Stimulated activated CD4-positive, alpha-beta T cell treated with anti-CD3 and anti-CD28 coated beads, Interleukin-15, amount 100 ng/mL, for 1 hour (primary cell): ENCODE results near the gene OMP.

Experiments used
- DNase-seq, 2 donors: peaks; one replicate each; pipeline ENCODE4 v3.0.0-alpha.2; 2020; ENCODE audit warnings: low read depth in 1 of 2, low spot score in 1 of 2

The OMP gene

GRCh38 chr11:77101043-77101537 lies 1.6 kb upstream of the OMP start:
- no peak for DNase-seq

- no peak for DNase-seq
Observed at GRCh38 chr11:77103319-77103718, 679 bp downstream of the OMP start.

GRCh38 chr11:77104727-77105126 lies 2.1 kb downstream of the OMP start:
- DNase-seq = no peak

- no peak for DNase-seq
Observed at GRCh38 chr11:77106321-77106720, 3.7 kb downstream of the OMP start.

GRCh38 chr11:77106759-77107158 lies 4.1 kb downstream of the OMP start:
- no peak for DNase-seq

- DNase-seq = no peak
Observed at GRCh38 chr11:77107950-77108349, 5.3 kb downstream of the OMP start.

GRCh38 chr11:77108436-77108835 lies 5.8 kb downstream of the OMP start:
- no peak for DNase-seq

GRCh38 chr11:77109236-77110019 lies 6.8 kb downstream of the OMP start:
- no peak for DNase-seq

GRCh38 chr11:77110836-77111235 lies 8.2 kb downstream of the OMP start:
- no peak for DNase-seq

- DNase-seq = no peak
Observed at GRCh38 chr11:77111277-77111676, 8.6 kb downstream of the OMP start.

GRCh38 chr11:77111946-77112345 lies 9.3 kb downstream of the OMP start:
- no peak for DNase-seq

- no peak for DNase-seq
Observed at GRCh38 chr11:77112641-77113381, 10.2 kb downstream of the OMP start.

GRCh38 chr11:77113382-77114088 lies 10.9 kb downstream of the OMP start:
- DNase-seq = no peak

- no peak for DNase-seq
Observed at GRCh38 chr11:77114089-77114463, 11.4 kb downstream of the OMP start.

- DNase-seq = no peak
Observed at GRCh38 chr11:77115181-77115611, 12.6 kb downstream of the OMP start.

- no peak for DNase-seq
Observed at GRCh38 chr11:77115956-77116355, 13.3 kb downstream of the OMP start.

- no peak for DNase-seq
Observed at GRCh38 chr11:77117492-77117891, 14.9 kb downstream of the OMP start.

GRCh38 chr11:77118086-77118485 lies 15.4 kb downstream of the OMP start:
- no peak for DNase-seq

- no peak for DNase-seq
Observed at GRCh38 chr11:77118971-77119370, 16.3 kb downstream of the OMP start.

GRCh38 chr11:77119531-77119936 lies 16.9 kb downstream of the OMP start:
- DNase-seq = no peak

- no peak for DNase-seq
Observed at GRCh38 chr11:77120571-77120970, 17.9 kb downstream of the OMP start.
